Airway epithelial cell (primary cell): ENCODE results near the gene IL17D. TPM values are rescaled to one million over a fixed set of nuclear protein-coding genes. Genes with fewer than 3 reads are reported as not detected.

ENCODE experiments used
- total RNA-seq: library from RNA; depleted of rRNA; stranded (reverse); fragments of >200 nt; gene quantifications from 2 replicates; pipeline ENCODE4 v1.2.3, GENCODE V29; 2015

The IL17D gene, protein sequence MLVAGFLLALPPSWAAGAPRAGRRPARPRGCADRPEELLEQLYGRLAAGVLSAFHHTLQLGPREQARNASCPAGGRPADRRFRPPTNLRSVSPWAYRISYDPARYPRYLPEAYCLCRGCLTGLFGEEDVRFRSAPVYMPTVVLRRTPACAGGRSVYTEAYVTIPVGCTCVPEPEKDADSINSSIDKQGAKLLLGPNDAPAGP
- 0.42 and 1.2 TPM in 2 replicates for total RNA-seq

GRCh38 chr13:20702915-20703779 is at the start of gene IL17D:
Gene IL17D, plus strand, starts transcription at chr13:20703699. Its CDS starts 303 bp downstream, at chr13:20704002.

Other genes with a start within 250 kb of the IL17D start
- 47.5 and 51.6 TPM in 2 replicates for gene CRYL1, start 177.8 kb upstream of the IL17D start, total RNA-seq
- gene IFT88, start 136.5 kb upstream of the IL17D start, total RNA-seq: 4.5 and 5.5 TPM in 2 replicates
- 12.8 and 19.9 TPM in 2 replicates for gene EEF1AKMT1, start 70.3 kb downstream of the IL17D start, total RNA-seq
- gene XPO4, start 199.0 kb downstream of the IL17D start, total RNA-seq: 14.8 and 15.2 TPM in 2 replicates